Esophagus (tissue), 2 donors: ENCODE results near the gene HOXC12. TPM values are rescaled to one million over a fixed set of nuclear protein-coding genes. Genes with fewer than 3 reads are reported as not detected.

Experiments used
- H3K27ac ChIP-seq, 2 donors: one replicate each; pipeline ENCODE4 v1.5.1; 2013; ENCODE audit warnings: low read depth in 2 of 2, mild to moderate bottlenecking in 2 of 2, inconsistent platforms in 1 of 2, low read length in 1 of 2, moderate library complexity in 1 of 2
- H3K27me3 ChIP-seq, 2 donors: one replicate each; pipeline ENCODE4 v1.6.1; 2013; ENCODE audit warnings: low read length in 2 of 2, control low read depth in 1 of 2, mild to moderate bottlenecking in 1 of 2; ENCODE audit not compliant: insufficient read depth in 2 of 2, control insufficient read depth in 1 of 2
- H3K36me3 ChIP-seq, 2 donors: one replicate each; pipeline ENCODE4 v1.6.1; 2013; ENCODE audit warnings: low read length in 1 of 2; ENCODE audit not compliant: control insufficient read depth in 2 of 2, insufficient read depth in 2 of 2
- H3K4me1 ChIP-seq, 2 donors: one replicate each; pipeline ENCODE4 v1.6.1; 2013; ENCODE audit warnings: low read length in 1 of 2; ENCODE audit not compliant: control insufficient read depth in 2 of 2, insufficient read depth in 2 of 2
- H3K4me3 ChIP-seq, 2 donors: one replicate each; pipeline ENCODE4 v1.5.1; 2013; ENCODE audit warnings: low read length in 2 of 2, mild to moderate bottlenecking in 2 of 2, low read depth in 1 of 2, moderate library complexity in 1 of 2
- H3K9me3 ChIP-seq, 2 donors: one replicate each; pipeline ENCODE4 v1.6.1; 2013; ENCODE audit warnings: mild to moderate bottlenecking in 2 of 2, low read depth in 1 of 2, low read length in 1 of 2, moderate library complexity in 1 of 2; ENCODE audit not compliant: control insufficient read depth in 2 of 2, insufficient read depth in 1 of 2
- WGBS, 2 donors: extraction: QIAGEN DNeasy Blood & Tissue Kit; methylation state at CpG; one replicate each; pipeline ENCODE4 v1.1.7; 2013; 5-methylcytosine and 5-hydroxymethylcytosine counted together
- polyA plus RNA-seq, 2 donors: library from polyadenylated mRNA; stranded (reverse); fragments of 200-250 nt; gene quantifications; one replicate each; pipeline ENCODE4 v1.2.3, GENCODE V29; 2013
- donor health status: healthy with polysubstance abuse.
- donor health status: Bipolar disorder and iron deficiency.

The HOXC12 gene
- polyA plus RNA-seq, 2 donors, result not detected

GRCh38 chr12:53994264-53995001 lies 39.7 kb downstream of the HOXC12 start:
- Histone ChIP-seq H3K36me3 (no peaks in the 10 kb centered on the region), H3K4me3 (peak overlapping the region in 1 of 2 donors; percentile 62), H3K27ac (no peak overlapping the region), H3K9me3 (no peaks in the 10 kb centered on the region), H3K4me1 (peaks cover 0 to 7% of the 10 kb centered on the region in 2 donors), H3K27me3 (peaks cover 7 to 56% of the 10 kb centered on the region in 2 donors)
- WGBS, 2 donors, result 6 to 7% methylated on average over 56 to 60 of the region's 60 CpGs

- Histone ChIP-seq H3K4me1 (peaks cover 0 to 6% of the 10 kb centered on the region in 2 donors), H3K4me3 (peak overlapping the region in 1 of 2 donors; percentile 62)
Measured at GRCh38 chr12:53995002-53995377, 40.3 kb downstream of the HOXC12 start.

GRCh38 chr12:53995378-53996239 lies 40.9 kb downstream of the HOXC12 start:
- Histone ChIP-seq H3K9me3 (no peaks in the 10 kb centered on the region), H3K36me3 (no peaks in the 10 kb centered on the region), H3K4me1 (peaks cover under 1 to 11% of the 10 kb centered on the region in 2 donors), H3K27ac (no peak overlapping the region), H3K4me3 (peak overlapping the region; percentile 46 to 62), H3K27me3 (peaks cover 5 to 53% of the 10 kb centered on the region in 2 donors)
- whole genome bisulfite sequencing, 2 donors, result 2 to 6% methylated on average over 48 of the region's 48 CpGs

More at GRCh38 chr12:53995002-53995377, 40.3 kb downstream of the HOXC12 start:
- Histone ChIP-seq H3K9me3 (no peaks in the 10 kb centered on the region), H3K27me3 (peaks cover 7 to 52% of the 10 kb centered on the region in 2 donors), H3K27ac (no peak overlapping the region), H3K36me3 (no peaks in the 10 kb centered on the region)
- 4 to 7% methylated on average over 17 of the region's 17 CpGs for WGBS, 2 donors

GRCh38 chr12:53996240-53997203 lies 41.8 kb downstream of the HOXC12 start:
- 51 to 63% methylated on average over 29 of the region's 29 CpGs for WGBS, 2 donors
- no peaks in the 10 kb centered on the region for H3K36me3 ChIP-seq
- H3K27ac ChIP-seq, result no peak overlapping the region
- H3K9me3 ChIP-seq, result no peaks in the 10 kb centered on the region
- H3K4me1 ChIP-seq, result peaks cover 2 to 13% of the 10 kb centered on the region in 2 donors
- peak overlapping the region in 1 of 2 donors; percentile 62 for H3K4me3 ChIP-seq
- peaks cover 3 to 53% of the 10 kb centered on the region in 2 donors for H3K27me3 ChIP-seq

- peaks cover 3 to 48% of the 10 kb centered on the region in 2 donors for H3K27me3 ChIP-seq
- H3K36me3 ChIP-seq, result no peaks in the 10 kb centered on the region
- no peak overlapping the region for H3K27ac ChIP-seq
- H3K9me3 ChIP-seq, result no peaks in the 10 kb centered on the region
- no peak overlapping the region for H3K4me3 ChIP-seq
- H3K4me1 ChIP-seq, result peaks cover 2 to 13% of the 10 kb centered on the region in 2 donors
- WGBS, 2 donors, result 22 to 38% methylated on average over 26 to 35 of the region's 35 CpGs
Measured at GRCh38 chr12:53997204-53998109, 42.8 kb downstream of the HOXC12 start.

- 18 to 30% methylated on average over 11 of the region's 11 CpGs for WGBS, 2 donors
- Histone ChIP-seq H3K27ac (no peak overlapping the region), H3K4me3 (no peak overlapping the region)
Measured at GRCh38 chr12:53998110-53998899, 43.6 kb downstream of the HOXC12 start.

GRCh38 chr12:53998900-53999236 lies 44.2 kb downstream of the HOXC12 start:
- WGBS, 2 donors, result 6 to 14% methylated on average over 13 of the region's 13 CpGs
- Histone ChIP-seq H3K9me3 (no peaks in the 10 kb centered on the region), H3K36me3 (no peaks in the 10 kb centered on the region), H3K4me3 (peak overlapping the region in 1 of 2 donors; percentile 4), H3K27me3 (peaks cover 3 to 40% of the 10 kb centered on the region in 2 donors), H3K27ac (no peak overlapping the region), H3K4me1 (peaks cover 2 to 13% of the 10 kb centered on the region in 2 donors)

More at GRCh38 chr12:53998110-53998899, 43.6 kb downstream of the HOXC12 start:
- H3K36me3 ChIP-seq, result no peaks in the 10 kb centered on the region
- H3K4me1 ChIP-seq, result peaks cover 2 to 13% of the 10 kb centered on the region in 2 donors
- no peaks in the 10 kb centered on the region for H3K9me3 ChIP-seq
- H3K27me3 ChIP-seq, result peaks cover 3 to 44% of the 10 kb centered on the region in 2 donors

- WGBS, 2 donors, result 2 to 4% methylated on average over 35 of the region's 35 CpGs
- Histone ChIP-seq H3K27me3 (peaks cover 3 to 36% of the 10 kb centered on the region in 2 donors), H3K4me1 (peaks cover 2 to 7% of the 10 kb centered on the region in 2 donors)
Measured at GRCh38 chr12:53999559-54000115, 44.9 kb downstream of the HOXC12 start.

More at GRCh38 chr12:53999559-54000115, 44.9 kb downstream of the HOXC12 start:
- H3K4me3 ChIP-seq, result peak overlapping the region; percentile 43 to 67
- H3K36me3 ChIP-seq, result no peaks in the 10 kb centered on the region
- no peak overlapping the region for H3K27ac ChIP-seq
- no peaks in the 10 kb centered on the region for H3K9me3 ChIP-seq
